C4-2B (cell line): Measurements from ENCODE around the gene REXO4.

Experiments used
- ZFX ChIP-seq: fragments of 450-650 bp; IDR thresholded peaks from 2 replicates; pipeline ENCODE4 v1.6.1; 2017
- TF ChIP-seq, protein P1 (sequence below): fragments of 450-650 bp; conservative IDR thresholded peaks from 2 replicates; pipeline ENCODE4 v1.5.1; 2017; ENCODE audit warnings: mild to moderate bottlenecking

- TF ChIP-seq, protein P1, sequence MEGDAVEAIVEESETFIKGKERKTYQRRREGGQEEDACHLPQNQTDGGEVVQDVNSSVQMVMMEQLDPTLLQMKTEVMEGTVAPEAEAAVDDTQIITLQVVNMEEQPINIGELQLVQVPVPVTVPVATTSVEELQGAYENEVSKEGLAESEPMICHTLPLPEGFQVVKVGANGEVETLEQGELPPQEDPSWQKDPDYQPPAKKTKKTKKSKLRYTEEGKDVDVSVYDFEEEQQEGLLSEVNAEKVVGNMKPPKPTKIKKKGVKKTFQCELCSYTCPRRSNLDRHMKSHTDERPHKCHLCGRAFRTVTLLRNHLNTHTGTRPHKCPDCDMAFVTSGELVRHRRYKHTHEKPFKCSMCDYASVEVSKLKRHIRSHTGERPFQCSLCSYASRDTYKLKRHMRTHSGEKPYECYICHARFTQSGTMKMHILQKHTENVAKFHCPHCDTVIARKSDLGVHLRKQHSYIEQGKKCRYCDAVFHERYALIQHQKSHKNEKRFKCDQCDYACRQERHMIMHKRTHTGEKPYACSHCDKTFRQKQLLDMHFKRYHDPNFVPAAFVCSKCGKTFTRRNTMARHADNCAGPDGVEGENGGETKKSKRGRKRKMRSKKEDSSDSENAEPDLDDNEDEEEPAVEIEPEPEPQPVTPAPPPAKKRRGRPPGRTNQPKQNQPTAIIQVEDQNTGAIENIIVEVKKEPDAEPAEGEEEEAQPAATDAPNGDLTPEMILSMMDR: no peak
- TF ChIP-seq ZFX: no peak
Measured at GRCh38 chr9:133370685-133371084, 47.1 kb downstream of the REXO4 start.
